NCI-H1417 treated with DMSO at 0.1 percent for 48 hours (cell line): ENCODE data around the gene FAAP20.

ENCODE experiments used
- DNase-seq: peaks from one replicate; lab custom pipeline; 2025; lab: John Stamatoyannopoulos, UW

The FAAP20 gene

GRCh38 chr1:2177946-2178538 is 16.5 kb downstream of the FAAP20 start:
- DNase-seq: no peak

- no peak for DNase-seq
Measured at GRCh38 chr1:2177541-2177940, 17.0 kb downstream of the FAAP20 start.

GRCh38 chr1:2176615-2177014 is 18.0 kb downstream of the FAAP20 start:
- no peak for DNase-seq

- no peak for DNase-seq
Measured at GRCh38 chr1:2175681-2176454, 18.7 kb downstream of the FAAP20 start.

- no peak for DNase-seq
Measured at GRCh38 chr1:2175055-2175414, 19.5 kb downstream of the FAAP20 start.

- peak; percentile 9 for DNase-seq
Measured at GRCh38 chr1:2174348-2175054, 20.1 kb downstream of the FAAP20 start.

- DNase-seq: no peak
Measured at GRCh38 chr1:2173546-2174347, 20.8 kb downstream of the FAAP20 start.

GRCh38 chr1:2172551-2173146 is 21.9 kb downstream of the FAAP20 start:
- DNase-seq: no peak

- no peak for DNase-seq
Measured at GRCh38 chr1:2172012-2172411, 22.6 kb downstream of the FAAP20 start.

- no peak for DNase-seq
Measured at GRCh38 chr1:2170211-2170610, 24.4 kb downstream of the FAAP20 start.

GRCh38 chr1:2169200-2169836 is 25.3 kb downstream of the FAAP20 start:
- no peak for DNase-seq

- no peak for DNase-seq
Measured at GRCh38 chr1:2168535-2168934, 26.0 kb downstream of the FAAP20 start.

- DNase-seq: no peak
Measured at GRCh38 chr1:2168090-2168489, 26.5 kb downstream of the FAAP20 start.

GRCh38 chr1:2166695-2167094 is 27.9 kb downstream of the FAAP20 start:
- DNase-seq: no peak

- no peak for DNase-seq
Measured at GRCh38 chr1:2166254-2166653, 28.3 kb downstream of the FAAP20 start.

GRCh38 chr1:2165646-2166045 is 28.9 kb downstream of the FAAP20 start:
- DNase-seq: no peak

GRCh38 chr1:2163205-2163604 is 31.4 kb downstream of the FAAP20 start:
- DNase-seq: no peak

- DNase-seq: no peak
Measured at GRCh38 chr1:2160451-2161300, 33.9 kb downstream of the FAAP20 start.

GRCh38 chr1:2159124-2159523 is 35.4 kb downstream of the FAAP20 start:
- no peak for DNase-seq

GRCh38 chr1:2158272-2158671 is 36.3 kb downstream of the FAAP20 start:
- no peak for DNase-seq

- DNase-seq: no peak
Measured at GRCh38 chr1:2157856-2158255, 36.7 kb downstream of the FAAP20 start.
